ENCODE measurements around the gene CPNE8. TPM values are rescaled to one million over a fixed set of nuclear protein-coding genes. Genes with fewer than 3 reads are reported as not detected.
A peak's percentile ranks its signal among the peaks of the same experiment; 100 is the strongest.

CPNE8 gene
- total and polyA plus RNA-seq, 2 experiments from 2014 or later, result 3.5 to 4.1 TPM

- in situ Hi-C loops (cut with MboI), result no loop called here
- Histone ChIP-seq H3K9me3 (ENCODE audit: low read depth) (no peaks in the 10 kb centered on the region), H4K20me1 (ENCODE audit: insufficient read depth) (no peaks in the 10 kb centered on the region), H3K9ac (no peak overlapping the region), H3K27ac (no peak overlapping the region), H3F3A (ENCODE audit: insufficient read depth) (no peaks in the 10 kb centered on the region), H3K4me2 (ENCODE audit: unreplicated experiment) (no peak overlapping the region), H3K4me1 (ENCODE audit: insufficient read depth) (no peaks in the 10 kb centered on the region), H3K27me3 (replicated peaks; ENCODE audit: insufficient read depth) (no peaks in the 10 kb centered on the region), H3K79me2 (ENCODE audit: insufficient read depth) (no peaks in the 10 kb centered on the region), H3K4me3 (no peak overlapping the region), H3K9me2 (ENCODE audit: insufficient read depth) (no peaks in the 10 kb centered on the region; the same call in 1 of the 2 replicates), H3K36me3 (ENCODE audit: low read depth) (no peaks in the 10 kb centered on the region), H2AFZ (no peak overlapping the region)
- no peak for DNase-seq
- TF ChIP-seq EZH2 (IDR thresholded peaks at IDR 0.05; ENCODE audit: insufficient read depth, poor library complexity, severe bottlenecking) (no peak), EZH2phosphoT487 (IDR thresholded peaks at IDR 0.05; ENCODE audit: insufficient read depth, low read depth) (no peak)
Observed at GRCh38 chr12:38869036-38869435, 36.4 kb downstream of the CPNE8 start.

- 56 to 75% methylated on average over 1 of the region's 1 CpG for WGBS, 2 experiments (ENCODE audit: low coverage in 1 of 2, low lambda C conversion rate in 2 of 2, missing lambda C conversion rate in 2 of 2)
- Histone ChIP-seq H3K79me2 (ENCODE audit: insufficient read depth) (no peaks in the 10 kb centered on the region), H3K9me2 (ENCODE audit: insufficient read depth) (no peaks in the 10 kb centered on the region; the same call in 1 of the 2 replicates), H2AFZ (no peak overlapping the region), H3F3A (ENCODE audit: insufficient read depth) (no peaks in the 10 kb centered on the region), H3K4me1 (ENCODE audit: insufficient read depth) (no peaks in the 10 kb centered on the region), H3K36me3 (ENCODE audit: low read depth) (no peaks in the 10 kb centered on the region), H3K9ac (no peak overlapping the region), H3K9me3 (ENCODE audit: low read depth) (no peaks in the 10 kb centered on the region), H4K20me1 (ENCODE audit: insufficient read depth) (no peaks in the 10 kb centered on the region), H3K4me3 (no peak overlapping the region), H3K4me2 (ENCODE audit: unreplicated experiment) (no peak overlapping the region), H3K27ac (no peak overlapping the region), H3K27me3 (replicated peaks; ENCODE audit: insufficient read depth) (no peaks in the 10 kb centered on the region)
- in situ Hi-C loops (cut with MboI), result no loop called here
- TF ChIP-seq EZH2 (IDR thresholded peaks at IDR 0.05; ENCODE audit: insufficient read depth, poor library complexity, severe bottlenecking), result no peak
- no peak for TF ChIP-seq EZH2phosphoT487 (IDR thresholded peaks at IDR 0.05; ENCODE audit: insufficient read depth, low read depth)
- peak; percentile 29 for DNase-seq
Observed at GRCh38 chr12:38850461-38850860, 54.9 kb downstream of the CPNE8 start.

GRCh38 chr12:38847247-38847646, 58.1 kb downstream of the CPNE8 start:
- Histone ChIP-seq H2AFZ (no peak overlapping the region), H3K9me2 (ENCODE audit: insufficient read depth) (no peaks in the 10 kb centered on the region), H3K4me2 (ENCODE audit: unreplicated experiment) (no peak overlapping the region), H3K27me3 (replicated peaks; ENCODE audit: insufficient read depth) (no peaks in the 10 kb centered on the region), H3K4me3 (no peak overlapping the region), H3K4me1 (ENCODE audit: insufficient read depth) (no peaks in the 10 kb centered on the region), H3K36me3 (ENCODE audit: low read depth) (no peaks in the 10 kb centered on the region), H4K20me1 (ENCODE audit: insufficient read depth) (no peaks in the 10 kb centered on the region), H3F3A (ENCODE audit: insufficient read depth) (no peaks in the 10 kb centered on the region), H3K27ac (no peak overlapping the region), H3K79me2 (ENCODE audit: insufficient read depth) (no peaks in the 10 kb centered on the region), H3K9ac (no peak overlapping the region), H3K9me3 (ENCODE audit: low read depth) (no peaks in the 10 kb centered on the region)
- in situ Hi-C loops (cut with MboI), result no loop called here
- no peak for DNase-seq
- no peak for TF ChIP-seq EZH2 (IDR thresholded peaks at IDR 0.05; ENCODE audit: insufficient read depth, poor library complexity, severe bottlenecking)
- TF ChIP-seq EZH2phosphoT487 (IDR thresholded peaks at IDR 0.05; ENCODE audit: insufficient read depth, low read depth), result no peak
- 37 to 39% methylated on average over 2 of the region's 2 CpGs for WGBS, 2 experiments (ENCODE audit: low coverage in 1 of 2, low lambda C conversion rate in 2 of 2, missing lambda C conversion rate in 2 of 2)

GRCh38 chr12:38844267-38844666, 61.1 kb downstream of the CPNE8 start:
- no peaks in the 10 kb centered on the region for H3K9me2 ChIP-seq (ENCODE audit: insufficient read depth)
- in situ Hi-C loops (cut with MboI), result no loop called here
- H3K9ac ChIP-seq, result no peak overlapping the region
- H2AFZ ChIP-seq, result no peak overlapping the region
- H3K27ac ChIP-seq, result no peak overlapping the region
- no peaks in the 10 kb centered on the region for H3K9me3 ChIP-seq (ENCODE audit: low read depth)
- DNase-seq, result no peak
- no peaks in the 10 kb centered on the region for H4K20me1 ChIP-seq (ENCODE audit: insufficient read depth)
- H3F3A ChIP-seq (ENCODE audit: insufficient read depth), result no peaks in the 10 kb centered on the region
- no peak overlapping the region for H3K4me3 ChIP-seq
- WGBS, 2 experiments (ENCODE audit: low coverage in 1 of 2, low lambda C conversion rate in 2 of 2, missing lambda C conversion rate in 2 of 2), result 88 to 91% methylated on average over 4 of the region's 4 CpGs
- no peak overlapping the region for H3K4me2 ChIP-seq (ENCODE audit: unreplicated experiment)
- H3K4me1 ChIP-seq (ENCODE audit: insufficient read depth), result no peaks in the 10 kb centered on the region
- no peaks in the 10 kb centered on the region for H3K27me3 ChIP-seq (replicated peaks; ENCODE audit: insufficient read depth)
- no peak for TF ChIP-seq EZH2phosphoT487 (IDR thresholded peaks at IDR 0.05; ENCODE audit: insufficient read depth, low read depth)
- TF ChIP-seq EZH2 (IDR thresholded peaks at IDR 0.05; ENCODE audit: insufficient read depth, poor library complexity, severe bottlenecking), result no peak
- no peaks in the 10 kb centered on the region for H3K79me2 ChIP-seq (ENCODE audit: insufficient read depth)
- no peaks in the 10 kb centered on the region for H3K36me3 ChIP-seq (ENCODE audit: low read depth)

All from GM23248 (cell line).